Hematopoietic multipotent progenitor cell (in vitro differentiated cells): ENCODE data around the gene NOX5. TPM values are rescaled to one million over a fixed set of nuclear protein-coding genes. Genes with fewer than 3 reads are reported as not detected.
"Not testable (repeated sequence)": the region's sequence is repeated elsewhere in the genome, so short reads cannot be mapped to it uniquely, and the experiment has no call there.

Experiments
- DNase-seq, 3 donors: peaks; one replicate each; pipeline ENCODE4 v3.0.0-alpha.2; 2011 to 2015; ENCODE audit warnings: low read depth in 2 of 3, low spot score in 2 of 3
- total RNA-seq: library from RNA; depleted of rRNA; stranded (reverse); fragments of >200 nt; gene quantifications from one replicate; pipeline ENCODE4 v1.2.3, GENCODE V29; 2012

Gene NOX5, protein sequence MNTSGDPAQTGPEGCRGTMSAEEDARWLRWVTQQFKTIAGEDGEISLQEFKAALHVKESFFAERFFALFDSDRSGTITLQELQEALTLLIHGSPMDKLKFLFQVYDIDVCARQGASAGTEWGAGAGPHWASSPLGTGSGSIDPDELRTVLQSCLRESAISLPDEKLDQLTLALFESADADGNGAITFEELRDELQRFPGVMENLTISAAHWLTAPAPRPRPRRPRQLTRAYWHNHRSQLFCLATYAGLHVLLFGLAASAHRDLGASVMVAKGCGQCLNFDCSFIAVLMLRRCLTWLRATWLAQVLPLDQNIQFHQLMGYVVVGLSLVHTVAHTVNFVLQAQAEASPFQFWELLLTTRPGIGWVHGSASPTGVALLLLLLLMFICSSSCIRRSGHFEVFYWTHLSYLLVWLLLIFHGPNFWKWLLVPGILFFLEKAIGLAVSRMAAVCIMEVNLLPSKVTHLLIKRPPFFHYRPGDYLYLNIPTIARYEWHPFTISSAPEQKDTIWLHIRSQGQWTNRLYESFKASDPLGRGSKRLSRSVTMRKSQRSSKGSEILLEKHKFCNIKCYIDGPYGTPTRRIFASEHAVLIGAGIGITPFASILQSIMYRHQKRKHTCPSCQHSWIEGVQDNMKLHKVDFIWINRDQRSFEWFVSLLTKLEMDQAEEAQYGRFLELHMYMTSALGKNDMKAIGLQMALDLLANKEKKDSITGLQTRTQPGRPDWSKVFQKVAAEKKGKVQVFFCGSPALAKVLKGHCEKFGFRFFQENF
- total RNA-seq, result under 0.01 TPM

DNA sequence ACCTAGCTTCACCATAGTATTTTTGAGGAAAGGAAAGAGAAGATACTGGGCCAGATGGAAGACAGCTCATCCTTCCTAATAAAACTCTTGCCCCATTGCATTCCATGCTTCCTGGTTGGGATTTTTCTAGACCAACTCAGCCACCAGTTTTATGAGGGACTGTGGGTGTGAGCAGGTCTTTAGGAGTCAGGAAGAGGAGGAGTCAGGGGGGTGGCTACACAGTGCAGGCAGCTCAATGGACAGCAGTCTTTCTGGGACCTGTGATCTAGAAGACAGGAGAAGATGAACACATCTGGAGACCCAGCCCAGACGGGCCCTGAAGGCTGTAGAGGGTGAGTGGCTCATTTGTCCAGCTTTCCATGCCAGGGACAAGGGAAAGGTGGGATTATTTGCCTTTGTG lies at the start of gene NOX5:
TSS of gene NOX5 (plus strand) at position 242 of the 400 bp plus-strand sequence. CDS start at position 283, 41 bp downstream.
- no peak for DNase-seq

DNA sequence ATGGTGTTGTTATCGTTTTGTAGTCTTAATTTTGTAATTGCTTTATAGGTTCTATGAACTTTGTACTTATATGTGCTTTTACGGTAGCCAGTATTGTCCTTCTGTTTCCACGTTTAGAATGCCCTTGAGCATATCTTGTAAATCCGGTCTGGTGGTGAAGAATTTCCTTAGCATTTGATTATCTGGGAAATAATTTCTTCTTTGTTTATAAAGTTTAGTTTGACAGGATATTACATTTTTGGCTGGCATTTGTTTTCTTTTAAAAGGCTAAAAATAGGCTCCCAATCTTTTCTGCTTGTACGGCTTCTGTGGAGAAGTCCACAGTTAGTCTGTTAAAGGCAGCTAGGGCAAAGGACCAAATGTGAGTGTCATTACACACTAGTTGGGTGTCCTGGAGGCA lies 47.5 kb upstream of the NOX5 start:
- no peak for DNase-seq

DNA sequence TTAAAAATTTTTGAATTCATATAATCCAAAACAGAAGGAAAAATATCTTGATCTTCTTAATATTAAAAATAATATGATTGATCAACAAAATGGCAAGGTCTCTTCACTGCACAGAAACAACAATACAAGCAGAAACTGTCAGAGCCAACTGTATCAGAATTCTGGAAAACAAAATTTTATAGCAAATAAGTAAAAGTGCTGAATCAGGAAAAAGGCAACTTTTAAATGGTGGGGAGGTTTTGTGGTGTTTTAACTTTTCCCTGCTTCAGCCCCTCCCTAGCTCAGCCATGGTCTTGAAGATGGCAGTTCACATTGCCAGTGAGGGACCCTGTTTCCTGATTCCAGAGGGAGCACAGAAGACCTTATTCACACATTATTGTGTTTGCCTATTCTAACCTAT lies 46.5 kb upstream of the NOX5 start:
- DNase-seq, result no peak

DNA sequence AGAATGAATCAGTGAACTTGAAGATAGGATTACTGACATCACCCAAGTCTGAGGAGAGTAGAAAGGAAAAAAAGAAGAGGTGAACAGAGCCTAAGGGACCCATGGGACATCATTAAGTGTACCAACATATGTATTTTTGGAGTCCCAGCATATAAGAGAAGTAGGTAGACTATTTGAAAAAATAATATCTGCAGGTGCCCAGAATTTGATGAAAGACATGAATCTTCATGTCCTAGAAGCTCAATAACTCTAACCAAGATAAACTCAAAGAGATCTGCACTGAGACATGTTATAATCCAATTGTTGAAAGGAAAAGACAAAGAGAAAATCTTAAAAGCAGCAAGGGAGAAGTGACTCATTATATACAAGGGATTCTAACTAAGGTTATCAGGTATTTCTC lies 45.2 kb upstream of the NOX5 start:
- no peak for DNase-seq

DNA sequence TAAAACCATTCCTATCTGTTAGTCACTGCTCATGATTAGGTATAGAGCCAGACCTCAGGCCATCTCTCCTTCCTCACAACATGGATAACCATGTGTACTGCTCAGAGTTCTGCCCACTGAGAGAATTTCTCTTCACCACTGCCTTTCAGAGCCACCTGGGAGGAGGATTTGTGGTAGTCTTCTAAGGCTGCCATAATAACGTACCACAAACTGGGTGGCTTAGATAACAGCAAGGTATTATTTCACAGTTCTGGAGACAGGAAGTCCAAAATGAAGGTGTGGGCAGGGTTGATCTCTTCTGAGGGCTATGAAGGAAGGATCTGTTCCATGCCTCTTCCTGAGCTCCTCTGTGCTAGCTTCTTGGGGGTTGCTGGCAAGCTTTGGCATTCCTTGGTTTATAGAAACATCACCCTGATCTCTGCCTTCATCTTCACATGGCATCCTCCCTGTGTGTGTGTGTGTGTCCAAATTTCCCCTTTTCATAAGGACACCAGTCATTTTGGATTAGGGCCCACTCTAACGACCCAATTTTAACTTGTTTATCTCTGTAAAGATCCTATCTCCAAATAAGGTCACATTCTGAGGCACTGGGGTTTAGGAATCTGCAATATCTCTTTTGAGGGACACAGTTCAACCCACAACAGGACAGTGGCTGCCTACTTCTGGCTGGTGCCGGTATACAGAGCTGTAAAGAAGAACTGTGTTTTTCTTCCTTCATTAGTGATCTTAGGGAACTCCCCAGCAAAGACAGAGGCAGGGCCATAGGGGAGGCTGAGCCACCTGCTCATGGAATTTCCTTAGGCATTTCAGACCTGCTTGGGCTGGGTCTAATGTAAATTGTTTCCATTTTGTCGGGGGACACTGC lies 42.1 kb upstream of the NOX5 start:
- peak in 1 of 3 donors; percentile 17 for DNase-seq

DNA sequence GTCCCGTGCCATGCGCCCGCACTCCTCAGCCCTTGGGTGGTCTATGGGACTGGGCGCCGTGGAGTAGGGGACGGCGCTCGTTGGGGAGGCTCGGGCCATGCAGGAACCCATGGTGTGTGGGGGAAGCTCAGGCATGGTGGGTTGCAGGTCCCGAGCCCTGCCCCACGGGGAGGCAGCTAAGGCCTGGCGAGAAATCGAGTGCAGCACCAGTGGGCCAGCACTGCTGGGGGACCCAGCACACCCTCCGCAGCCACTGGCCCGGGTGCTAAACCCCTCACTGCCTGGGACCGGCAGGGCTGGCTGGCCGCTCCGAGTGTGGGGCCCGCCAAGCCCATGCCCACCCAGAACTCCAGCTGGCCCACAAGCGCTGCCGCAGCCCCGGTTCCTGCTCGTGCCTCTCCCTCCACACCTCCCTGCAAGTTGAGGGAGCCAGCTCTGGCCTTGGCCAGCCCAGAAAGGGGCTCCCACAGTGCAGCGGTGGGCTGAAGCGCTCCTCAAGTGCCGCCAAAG lies 38.8 kb upstream of the NOX5 start:
- not testable (repeated sequence) for DNase-seq

DNA sequence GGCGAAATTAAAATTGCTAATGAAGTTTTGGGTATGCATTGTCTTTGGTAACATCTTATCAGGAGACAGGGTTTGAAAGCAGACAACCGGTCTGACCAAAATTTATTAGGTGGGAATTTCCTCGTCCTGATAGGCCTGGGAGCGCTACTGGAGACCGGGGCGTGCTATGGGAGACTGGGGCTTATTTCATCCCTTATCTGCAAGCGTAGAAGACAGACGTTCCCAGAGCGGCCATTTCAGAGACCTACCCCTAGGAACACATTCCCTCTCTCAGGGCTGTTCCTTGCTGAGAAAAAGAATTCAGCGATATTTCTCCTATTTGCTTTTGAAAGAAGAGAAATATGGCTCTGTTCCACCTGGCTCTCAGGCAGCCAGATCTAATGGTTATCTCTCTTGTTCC lies 37.1 kb upstream of the NOX5 start:
- DNase-seq, result not testable (repeated sequence)

DNA sequence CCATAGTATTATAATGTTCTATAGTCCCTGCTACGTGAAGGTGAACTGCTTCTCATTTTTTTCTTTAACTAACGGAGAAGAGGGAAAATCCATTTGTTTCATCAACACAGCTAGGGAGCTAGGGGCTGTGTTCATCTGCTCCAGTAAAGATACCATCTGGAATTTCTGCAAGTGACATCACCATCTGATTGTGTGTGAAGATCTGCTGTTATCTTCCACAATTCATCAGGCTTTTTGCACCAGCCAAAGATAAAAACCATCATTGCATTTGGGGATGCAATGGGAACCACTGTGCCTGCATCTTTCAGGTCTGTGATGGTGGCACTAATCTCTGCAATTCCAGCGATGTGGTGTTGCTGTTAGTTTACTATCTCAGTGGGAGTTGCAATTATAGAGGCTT lies 35.5 kb upstream of the NOX5 start:
- DNase-seq, result no peak

DNA sequence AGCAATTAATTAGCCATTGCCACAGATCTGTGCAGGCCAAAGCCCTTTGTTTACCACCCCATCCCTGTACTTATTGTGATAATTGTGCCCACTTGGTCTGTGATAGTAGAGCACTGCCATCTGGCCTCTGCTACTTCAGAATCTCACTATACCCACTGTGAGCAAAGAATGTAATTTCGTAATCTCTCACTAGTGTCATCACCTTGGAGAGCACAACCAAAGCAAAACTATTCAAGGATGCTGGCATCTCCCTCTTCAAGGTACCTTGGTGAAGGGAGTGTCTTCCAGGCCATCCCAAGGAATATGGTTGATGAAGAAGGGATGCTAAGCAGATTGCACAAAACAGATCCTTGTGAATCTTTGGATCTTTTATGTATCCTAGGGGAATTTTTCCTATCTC lies 34.7 kb upstream of the NOX5 start:
- no peak for DNase-seq

DNA sequence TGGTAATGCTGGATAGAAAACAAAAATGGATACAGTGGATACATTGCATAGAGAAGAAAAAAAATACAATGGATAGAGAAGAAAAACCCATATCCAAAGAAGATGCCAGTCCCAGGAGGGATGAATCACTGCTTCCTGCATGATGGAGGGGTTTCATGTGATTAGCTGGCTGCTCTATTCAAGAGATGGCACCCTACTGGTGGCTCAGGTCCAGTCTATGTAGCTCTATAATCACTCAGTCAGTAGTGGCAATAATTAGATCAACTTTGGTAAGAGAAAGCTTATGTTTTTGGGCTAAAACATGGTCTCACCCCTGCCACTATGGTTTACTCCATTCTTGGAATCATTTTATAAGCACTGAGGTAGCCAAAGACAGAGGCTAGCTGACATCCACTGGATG lies 33.7 kb upstream of the NOX5 start:
- DNase-seq, result no peak

DNA sequence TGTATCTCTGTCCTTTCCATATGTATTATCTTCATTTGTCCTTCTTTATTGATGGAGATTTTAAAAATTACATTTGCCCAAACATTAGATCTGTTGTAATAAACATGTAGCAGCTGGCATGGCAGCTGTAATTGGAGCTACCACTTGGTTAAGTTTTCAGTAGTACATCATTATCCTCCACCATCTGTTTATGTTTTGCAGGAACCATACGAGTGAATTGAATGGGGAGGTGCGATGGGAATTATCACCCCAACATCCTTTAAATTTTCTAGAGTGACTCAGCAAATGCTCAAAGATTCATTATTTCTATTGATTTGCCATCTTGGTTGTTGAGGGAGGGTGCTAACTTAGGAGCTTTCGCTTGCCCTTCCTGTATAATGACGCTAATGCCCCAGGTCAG lies 32.6 kb upstream of the NOX5 start:
- no peak for DNase-seq

DNA sequence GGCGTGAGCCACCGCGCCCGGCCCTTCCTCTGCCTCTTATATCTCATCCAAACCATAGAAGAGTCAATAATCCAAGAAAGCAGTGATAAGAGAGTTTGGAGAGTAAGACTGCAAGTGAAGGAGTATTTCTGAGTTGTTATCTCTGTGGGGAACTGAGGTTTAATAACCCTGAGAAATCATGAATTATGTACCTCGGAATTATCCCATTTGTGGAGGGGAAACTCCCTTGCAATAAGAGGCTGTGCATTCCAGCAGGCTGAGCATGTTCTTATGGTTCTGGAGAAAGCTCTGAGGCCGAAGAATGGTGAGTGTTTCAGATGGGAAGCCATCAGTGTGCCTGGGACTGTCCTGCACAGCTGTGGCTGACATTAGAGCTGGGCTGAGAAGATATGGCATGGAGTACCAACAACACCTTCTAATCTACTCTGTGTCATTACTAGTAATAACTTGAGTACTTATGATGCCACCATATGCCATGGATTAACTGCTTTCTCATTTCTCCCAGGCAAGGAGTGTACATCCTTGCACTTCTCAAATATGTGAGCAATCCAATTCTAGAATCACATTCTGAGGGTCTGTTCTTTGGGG lies 31.4 kb upstream of the NOX5 start:
- DNase-seq, result no peak

DNA sequence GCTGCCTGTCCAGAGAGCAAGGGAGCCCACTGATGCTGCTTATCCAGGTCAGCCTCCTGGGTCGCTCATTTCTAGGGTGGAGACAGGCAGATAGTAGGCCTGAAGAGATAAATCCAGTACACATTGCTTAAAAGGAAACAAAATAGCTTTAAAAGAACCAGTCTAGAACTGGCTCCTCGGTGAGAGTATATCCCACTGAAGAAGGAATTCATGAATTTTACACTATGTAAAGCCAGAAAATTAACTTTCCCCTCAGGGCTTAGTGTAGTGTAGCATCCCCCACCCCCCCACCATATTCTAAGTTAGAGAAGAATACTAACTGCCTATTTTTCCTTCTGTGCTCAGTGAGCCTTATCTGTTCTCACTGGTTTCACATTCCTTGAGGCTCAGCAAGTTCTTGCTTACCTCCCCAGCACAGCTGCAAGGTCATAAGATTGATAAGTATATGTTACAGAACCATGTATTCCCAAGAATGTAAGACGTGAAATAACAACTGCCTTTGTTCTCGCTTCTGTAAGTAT lies 30.5 kb upstream of the NOX5 start:
- DNase-seq, result no peak

DNA sequence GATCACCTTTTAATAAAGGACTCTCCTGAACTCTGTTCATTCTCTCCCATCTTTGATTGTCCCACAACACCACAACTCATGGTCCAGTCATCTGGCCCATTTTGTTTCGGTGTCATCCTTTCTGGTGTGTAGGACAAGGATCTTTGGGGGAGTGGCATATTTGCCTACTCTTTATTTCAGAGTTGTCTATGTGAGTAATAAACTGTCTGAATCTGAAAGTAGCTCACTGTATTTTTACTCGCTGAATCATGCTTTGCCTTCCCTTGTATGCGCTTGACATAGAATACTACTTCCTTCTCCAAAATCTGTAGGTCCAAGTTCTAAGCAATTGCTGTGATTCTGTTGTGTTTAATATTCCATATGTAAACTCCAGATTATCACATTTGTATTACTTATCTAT lies 29.9 kb upstream of the NOX5 start:
- DNase-seq, result no peak

DNA sequence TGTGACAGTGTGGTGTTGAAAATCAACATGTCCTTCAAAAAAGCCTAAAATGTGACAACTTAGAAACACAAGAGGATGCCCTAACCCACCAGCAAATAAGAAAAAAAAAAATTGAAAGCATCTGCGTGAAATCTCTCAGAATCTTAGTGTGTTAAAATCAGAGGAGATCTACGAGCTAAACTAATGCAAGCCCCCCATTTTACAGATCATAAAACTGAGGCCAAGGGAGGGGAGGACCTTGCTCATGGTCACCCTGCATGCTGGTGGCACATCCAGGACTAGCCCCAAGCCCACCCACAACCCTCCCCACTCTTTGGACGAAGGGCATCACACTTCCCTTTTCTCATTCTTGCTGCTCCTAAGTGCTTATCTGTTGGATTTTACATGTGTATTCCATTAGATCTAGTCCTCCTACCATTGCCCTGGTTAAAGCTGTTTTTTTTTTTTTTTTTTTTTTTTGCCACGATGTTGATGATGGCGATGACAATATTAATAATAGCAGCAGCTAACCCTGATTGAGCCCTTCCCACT lies 29.1 kb upstream of the NOX5 start:
- DNase-seq, result no peak

DNA sequence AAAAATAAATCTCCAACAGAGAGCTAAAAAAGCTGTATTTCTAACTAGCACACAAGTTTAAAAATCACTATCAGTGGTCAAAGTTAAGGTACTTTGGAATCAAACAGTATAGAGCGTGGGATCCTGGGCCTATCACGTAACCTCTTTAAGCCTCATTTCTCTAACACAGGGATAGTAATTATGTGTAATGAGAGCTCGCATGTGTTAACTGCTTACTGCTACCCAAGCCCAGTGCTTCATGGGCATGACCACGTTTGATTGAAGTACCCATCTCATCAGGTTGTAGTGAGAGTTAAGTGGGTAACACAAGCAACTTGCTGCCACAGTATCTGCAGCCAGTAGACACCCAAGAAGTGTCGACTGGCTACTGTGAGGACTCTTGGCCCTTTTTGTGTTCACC lies 28.2 kb upstream of the NOX5 start:
- no peak for DNase-seq

DNA sequence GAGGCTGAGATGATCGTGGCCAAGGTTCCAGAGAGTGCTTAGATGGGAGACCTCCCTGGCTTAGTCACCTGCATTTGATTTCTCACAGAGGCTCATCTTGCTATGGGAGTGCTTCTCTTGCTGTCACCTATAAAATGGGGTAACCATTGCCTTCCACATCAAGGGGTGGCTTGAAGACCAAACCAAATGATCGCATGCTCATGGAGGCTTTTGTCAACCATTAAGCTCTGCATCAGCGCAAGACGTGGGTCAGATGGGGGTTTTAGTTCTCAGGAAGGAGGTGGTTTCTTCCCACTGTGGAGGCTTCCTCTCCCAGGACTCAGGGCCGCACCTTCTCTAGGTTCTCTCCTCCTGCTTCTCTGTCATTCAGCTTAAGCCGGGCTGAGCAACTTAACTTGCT lies 27.4 kb upstream of the NOX5 start:
- no peak for DNase-seq

DNA sequence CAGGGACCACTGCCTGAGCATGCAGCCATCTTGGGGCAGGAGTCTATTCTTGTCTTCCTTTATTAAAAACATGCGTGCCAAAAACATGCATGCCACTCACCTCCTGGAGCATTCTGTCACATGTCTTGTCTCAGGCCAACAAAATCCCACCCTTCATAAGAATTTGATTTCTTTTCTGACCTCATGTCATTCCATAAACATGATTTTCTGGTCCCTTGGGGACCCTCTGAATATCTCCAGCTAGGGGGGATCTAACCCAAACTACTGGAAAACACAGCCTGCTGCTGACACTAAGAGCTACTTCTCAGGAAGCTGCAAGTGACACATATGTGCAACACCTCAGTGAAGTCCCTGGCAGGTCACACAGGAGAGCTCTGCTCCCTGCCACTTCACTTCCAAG lies 26.8 kb upstream of the NOX5 start:
- no peak for DNase-seq

DNA sequence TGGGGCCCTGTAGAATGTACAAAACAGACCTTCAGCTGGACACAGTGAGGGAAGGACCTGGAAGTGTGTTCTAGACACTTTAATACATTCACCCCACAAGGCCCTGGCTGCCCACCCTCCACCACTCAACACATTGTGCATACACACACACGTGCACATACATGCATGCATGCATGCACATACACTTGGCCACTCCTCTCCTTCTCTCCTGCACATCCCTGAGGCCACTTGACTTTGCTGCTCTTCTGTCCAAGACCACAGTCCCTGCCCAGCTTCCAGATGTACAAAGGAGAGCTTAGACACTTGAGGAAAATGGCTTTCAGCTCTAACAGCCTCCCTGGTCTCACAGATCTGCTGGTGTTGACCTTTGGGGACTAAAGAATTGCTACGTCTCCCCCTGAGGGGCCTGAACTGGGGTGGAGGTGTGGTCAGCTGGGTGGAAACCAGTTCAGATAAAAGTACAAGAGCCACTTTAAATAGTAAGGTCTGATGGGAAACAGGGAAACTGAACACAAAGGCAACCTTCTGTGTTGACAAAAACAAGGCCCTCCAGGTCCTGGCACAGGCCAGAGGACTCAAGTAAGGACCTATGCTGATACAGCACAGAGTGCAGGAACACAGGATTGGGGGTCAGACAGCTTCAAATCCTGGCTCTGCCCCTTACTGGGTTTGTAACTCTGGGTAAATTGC lies 24.8 kb upstream of the NOX5 start:
- DNase-seq, result no peak
